ENCODE measurements around the gene NEU4.
A peak's percentile ranks its signal among the peaks of the same experiment; 100 is the strongest.

NEU4 gene

GRCh38 chr2:241865957-241866789 is 57.2 kb downstream of the NEU4 start:
- DNase-seq: peak; percentile 35

Measured in CD4-positive, alpha-beta T cell treated with Interleukin-21 for 1 hour (primary cell).